Measurements from ENCODE around the gene NEAT1. TPM values are rescaled to one million over a fixed set of nuclear protein-coding genes. Genes with fewer than 3 reads are reported as not detected.

The NEAT1 gene
- total RNA-seq, 1 experiment from 2014 or later = 564 TPM

- no TSS peak for BruUV-seq (replicated peaks)
- peaks cover 46 to 59% of the 10 kb centered on the region in 2 experiments for H3K4me1 ChIP-seq (ENCODE audit: control insufficient read depth in 1 of 2, insufficient read depth in 2 of 2, low read length in 2 of 2)
- H3K9me3 ChIP-seq (ENCODE audit: control insufficient read depth in 1 of 2, insufficient read depth in 1 of 2, low read depth in 1 of 2, low read length in 2 of 2) = no peaks in the 10 kb centered on the region
- DNase-seq (ENCODE audit: low read depth, low spot score) (peak; percentile 54), ATAC-seq (peak; percentile 64)
- H3K4me3 ChIP-seq (replicated peaks in 1 of 2; ENCODE audit: low read depth in 1 of 2, low read length in 2 of 2) = peak overlapping the region; percentile 7 to 29; a peak in 1 of 4 replicates
- ChIA-PET CTCF (interaction anchor here (0.7 to 3.9 kb wide), 14 partner anchors 14 to 125 kb away, joined by 3 to 37 read pairs (median 3); no protein-coding TSS in a partner anchor), POLR2A (interaction anchor here (0.9 to 15.5 kb wide), 8 partner anchors 10 to 82 kb away, joined by 3 to 910 read pairs (median 4); partner anchors contain the start of genes MALAT1 and SLC25A45), RAD21 (ENCODE audit: low non-redundant PET in 1 of 2, low total read pairs in 2 of 2, uncharacterized antibody in 2 of 2, unreplicated experiment in 2 of 2) (interaction anchor here (0.5 to 2.4 kb wide), 10 partner anchors 8 to 94 kb away, joined by 3 to 14 read pairs (median 4); no protein-coding TSS in a partner anchor)
- H3K36me3 ChIP-seq (ENCODE audit: control insufficient read depth in 1 of 2, insufficient read depth in 2 of 2, low read length in 2 of 2) = no peaks in the 10 kb centered on the region; a peak in 1 of 4 replicates
- H4K20me1 ChIP-seq (ENCODE audit: insufficient read depth) = no peaks in the 10 kb centered on the region
- H3K4me2 ChIP-seq (ENCODE audit: low read length) = peak overlapping the region; percentile 96
- intact Hi-C loops (cut with micrococcal nuclease) = loop anchor here (1.0 kb wide), 3 partner anchors 17 to 94 kb away; no protein-coding TSS in a partner anchor
- peak overlapping the region; percentile 95 for H3K9ac ChIP-seq (ENCODE audit: low read length)
- peak; percentile 23 for TF ChIP-seq POLR2AphosphoS5 (IDR thresholded peaks at IDR 0.05; ENCODE audit: low read depth, low read length)
- TF ChIP-seq, protein P1, sequence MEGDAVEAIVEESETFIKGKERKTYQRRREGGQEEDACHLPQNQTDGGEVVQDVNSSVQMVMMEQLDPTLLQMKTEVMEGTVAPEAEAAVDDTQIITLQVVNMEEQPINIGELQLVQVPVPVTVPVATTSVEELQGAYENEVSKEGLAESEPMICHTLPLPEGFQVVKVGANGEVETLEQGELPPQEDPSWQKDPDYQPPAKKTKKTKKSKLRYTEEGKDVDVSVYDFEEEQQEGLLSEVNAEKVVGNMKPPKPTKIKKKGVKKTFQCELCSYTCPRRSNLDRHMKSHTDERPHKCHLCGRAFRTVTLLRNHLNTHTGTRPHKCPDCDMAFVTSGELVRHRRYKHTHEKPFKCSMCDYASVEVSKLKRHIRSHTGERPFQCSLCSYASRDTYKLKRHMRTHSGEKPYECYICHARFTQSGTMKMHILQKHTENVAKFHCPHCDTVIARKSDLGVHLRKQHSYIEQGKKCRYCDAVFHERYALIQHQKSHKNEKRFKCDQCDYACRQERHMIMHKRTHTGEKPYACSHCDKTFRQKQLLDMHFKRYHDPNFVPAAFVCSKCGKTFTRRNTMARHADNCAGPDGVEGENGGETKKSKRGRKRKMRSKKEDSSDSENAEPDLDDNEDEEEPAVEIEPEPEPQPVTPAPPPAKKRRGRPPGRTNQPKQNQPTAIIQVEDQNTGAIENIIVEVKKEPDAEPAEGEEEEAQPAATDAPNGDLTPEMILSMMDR (IDR thresholded peaks at IDR 0.05 in 2 of 3, conservative IDR thresholded peaks at IDR 0.05 in 1 of 3; ENCODE audit: borderline replicate concordance in 1 of 3, insufficient read depth in 1 of 3, low read depth in 2 of 3, low read length in 2 of 3) = peak in 2 of 3 experiments; percentile 90 to 92; a peak in 4 of 6 replicates
- TF ChIP-seq, protein P2, sequence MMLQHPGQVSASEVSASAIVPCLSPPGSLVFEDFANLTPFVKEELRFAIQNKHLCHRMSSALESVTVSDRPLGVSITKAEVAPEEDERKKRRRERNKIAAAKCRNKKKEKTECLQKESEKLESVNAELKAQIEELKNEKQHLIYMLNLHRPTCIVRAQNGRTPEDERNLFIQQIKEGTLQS (IDR thresholded peaks at IDR 0.05) = no peak
- no peak for TF ChIP-seq POLR2A (IDR thresholded peaks at IDR 0.05; ENCODE audit: borderline replicate concordance, extremely low read depth, insufficient read depth, insufficient read length)
- no peak for TF ChIP-seq SRF (IDR thresholded peaks at IDR 0.05; ENCODE audit: low read depth)
- TF ChIP-seq, protein P3, sequence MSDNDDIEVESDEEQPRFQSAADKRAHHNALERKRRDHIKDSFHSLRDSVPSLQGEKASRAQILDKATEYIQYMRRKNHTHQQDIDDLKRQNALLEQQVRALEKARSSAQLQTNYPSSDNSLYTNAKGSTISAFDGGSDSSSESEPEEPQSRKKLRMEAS (IDR thresholded peaks at IDR 0.05) = no peak
- no peak for TF ChIP-seq TCF7L2 (IDR thresholded peaks at IDR 0.05; ENCODE audit: borderline replicate concordance, extremely low read depth, insufficient read depth, insufficient read length)
- TF ChIP-seq EZH2 (IDR thresholded peaks at IDR 0.05) = no peak
- no peaks in the 10 kb centered on the region for H3K27me3 ChIP-seq (ENCODE audit: insufficient read depth, low read length)
- peak overlapping the region; percentile 100 for H3K27ac ChIP-seq (ENCODE audit: low read depth, low read length)
- peak overlapping the region; percentile 49 for H2AFZ ChIP-seq (ENCODE audit: low read depth, low read length, poor library complexity, severe bottlenecking)
- no peaks in the 10 kb centered on the region for H3K9me2 ChIP-seq (ENCODE audit: insufficient read depth)
- H3K79me2 ChIP-seq (ENCODE audit: insufficient read depth, low read length) = peaks cover 5% of the 10 kb centered on the region
Observed at GRCh38 chr11:65416341-65416824, 6.2 kb upstream of the NEAT1 start.
